A673 (cell line): ENCODE data around the gene NHS.

Source experiments
- CTCF ChIP-seq: fragments of 300-800, 200-600 bp; sonication (generic); conservative IDR thresholded peaks from 2 replicates; pipeline ENCODE4 v1.5.1; 2017; ENCODE audit warnings: low read depth, mild to moderate bottlenecking, antibody characterized with exemption, low read length, moderate library complexity, mixed read lengths
- EZH2 ChIP-seq: fragments of 200-600 bp; sonication (generic); IDR thresholded peaks from 2 replicates; pipeline ENCODE4 v1.6.1; 2017; ENCODE audit warnings: borderline replicate concordance, low read depth, mild to moderate bottlenecking, mixed read lengths, antibody characterized with exemption, low read length; ENCODE audit not compliant: poor library complexity, severe bottlenecking

GRCh38 chrX:17670874-17671273, 295.9 kb downstream of the NHS start:
- TF ChIP-seq CTCF (no peak), EZH2 (no peak)
